HL-60 (cell line): ENCODE results near the gene DSG4.

Source experiments
- DNase-seq, 2 experiments: peaks; one replicate each; pipeline ENCODE4 v3.0.0-alpha.2; 2010 to 2020; ENCODE audit warnings: low read depth in 1 of 2, low spot score in 1 of 2
- H3K27ac ChIP-seq: fragments of 250-450 bp; sonication (Bioruptor Pico); replicated peaks from 2 replicates; pipeline ENCODE4 v1.5.1; 2020; ENCODE audit warnings: mild to moderate bottlenecking, moderate library complexity
- H3K27me3 ChIP-seq: fragments of 250-450 bp; sonication (Bioruptor Pico); 2 replicates; pipeline ENCODE4 v1.5.1; 2021; ENCODE audit warnings: mild to moderate bottlenecking, moderate library complexity; ENCODE audit not compliant: insufficient read depth, poor library complexity, severe bottlenecking
- H3K4me3 ChIP-seq: replicated peaks from 2 replicates; pipeline ENCODE4 v1.5.1; 2011; ENCODE audit warnings: mild to moderate bottlenecking, control low read depth, low read length; ENCODE audit not compliant: insufficient read depth
- CTCF ChIP-seq: IDR thresholded peaks from one replicate; pipeline ENCODE4 v1.5.1; 2011; ENCODE audit warnings: low read length, control low read depth, inconsistent platforms; ENCODE audit not compliant: insufficient read depth
- GABPA ChIP-seq: IDR thresholded peaks from 2 replicates; pipeline ENCODE4 v1.6.1; 2012; ENCODE audit warnings: low read depth
- POLR2AphosphoS5 ChIP-seq: IDR thresholded peaks from 2 replicates; pipeline ENCODE4 v1.6.1; 2012; ENCODE audit warnings: low read depth
- REST ChIP-seq: IDR thresholded peaks from 2 replicates; pipeline ENCODE4 v1.6.1; 2012; ENCODE audit warnings: low read depth; ENCODE audit not compliant: insufficient replicate concordance
- SPI1 ChIP-seq: IDR thresholded peaks from 2 replicates; pipeline ENCODE4 v1.6.1; 2012; ENCODE audit warnings: low read depth, mild to moderate bottlenecking, borderline replicate concordance

The DSG4 gene

DNA sequence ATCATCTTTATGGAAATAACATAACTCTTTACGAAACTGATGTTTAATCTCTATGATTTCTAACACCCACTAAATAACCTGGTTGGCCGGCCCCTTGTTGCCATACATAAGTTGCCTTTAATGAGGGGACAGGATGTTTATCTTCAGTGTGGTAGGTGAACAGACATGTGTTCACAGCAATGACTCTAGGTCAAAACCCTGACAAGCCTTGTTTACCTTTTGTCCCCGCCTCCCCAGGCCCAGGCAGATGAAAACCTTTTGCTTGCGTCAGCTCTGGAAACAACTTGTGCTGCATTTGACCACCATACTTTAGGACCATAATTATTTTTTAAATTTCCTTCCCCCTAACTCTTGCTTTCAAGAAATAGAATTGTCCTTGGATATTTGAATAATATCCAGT is 2.9 kb upstream of the DSG4 start:
- Histone ChIP-seq H3K4me3 (no peak overlapping the region), H3K27ac (no peak overlapping the region), H3K27me3 (no peaks in the 10 kb centered on the region)
- TF ChIP-seq CTCF (no peak), GABPA (no peak), POLR2AphosphoS5 (no peak), SPI1 (no peak), REST (no peak)
- no peak for DNase-seq

- TF ChIP-seq POLR2AphosphoS5 (no peak), SPI1 (no peak), CTCF (no peak), REST (no peak), GABPA (no peak)
- no peak for DNase-seq
- no peak overlapping the region for H3K4me3 ChIP-seq
These were observed 4.3 kb downstream of the DSG4 start for GRCh38 chr18:31380912-31381311.

DNA sequence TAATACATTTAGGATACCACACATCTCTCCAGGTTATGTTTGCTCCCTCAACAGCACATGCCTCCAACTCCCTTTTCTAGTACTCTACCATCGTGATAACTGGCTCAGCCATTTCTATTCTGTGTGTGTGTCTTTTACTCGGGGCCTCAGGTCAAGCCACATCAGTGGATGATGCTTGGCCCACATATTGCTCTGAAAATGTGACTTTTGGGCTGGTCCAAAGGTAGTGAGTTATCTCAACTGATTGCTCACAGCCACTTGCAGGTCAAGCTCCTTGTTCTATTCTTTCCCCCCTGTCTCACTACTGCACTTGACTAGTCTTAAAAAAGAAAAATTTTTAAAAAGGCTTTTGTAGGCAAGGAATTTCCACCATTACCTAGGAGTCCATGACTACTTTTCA is 5.5 kb downstream of the DSG4 start:
- Histone ChIP-seq H3K27ac (no peak overlapping the region), H3K4me3 (no peak overlapping the region), H3K27me3 (no peaks in the 10 kb centered on the region)
- no peak for DNase-seq
- TF ChIP-seq REST, result no peak
- no peak for TF ChIP-seq POLR2AphosphoS5
- TF ChIP-seq GABPA, result no peak

More at GRCh38 chr18:31380912-31381311, 4.3 kb downstream of the DSG4 start:
- Histone ChIP-seq H3K27ac (no peak overlapping the region), H3K27me3 (no peaks in the 10 kb centered on the region)

DNA sequence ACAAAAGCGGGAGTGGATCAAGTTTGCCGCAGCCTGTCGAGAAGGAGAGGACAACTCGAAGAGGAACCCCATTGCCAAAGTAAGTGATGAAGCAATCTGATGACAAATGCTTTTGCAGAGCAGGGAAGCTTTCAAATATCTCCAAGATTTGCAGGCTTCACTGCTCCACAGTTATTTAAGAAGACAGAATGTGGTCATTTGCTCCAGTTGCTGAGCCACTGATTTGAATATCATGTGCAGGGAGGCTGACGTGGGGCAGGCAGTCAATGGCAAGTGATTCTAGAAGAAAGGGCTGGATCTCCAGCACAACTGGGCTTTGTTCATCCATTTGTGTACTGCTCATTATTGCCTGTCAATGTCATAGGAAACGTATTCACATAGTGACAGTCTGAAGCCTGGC is 10.2 kb downstream of the DSG4 start:
- DNase-seq, result peak in 1 of 2 experiments; percentile 28
- Histone ChIP-seq H3K27ac (no peak overlapping the region), H3K4me3 (no peak overlapping the region), H3K27me3 (no peaks in the 10 kb centered on the region)
- peak; percentile 31; the same call in 1 of the 2 replicates for TF ChIP-seq SPI1
- no peak for TF ChIP-seq GABPA
